Progenitor cell of endocrine pancreas (in vitro differentiated cells): ENCODE measurements around the gene IHH. TPM values are rescaled to one million over a fixed set of nuclear protein-coding genes. Genes with fewer than 3 reads are reported as not detected.
A peak's percentile ranks its signal among the peaks of the same experiment; 100 is the strongest.

Experiments used
- DNase-seq: peaks from one replicate; pipeline ENCODE4 v3.0.0; 2021; ENCODE audit warnings: low spot score; ENCODE audit not compliant: unreplicated experiment
- H3K27ac Mint-ChIP-seq: 2 replicates; pipeline ENCODE4 v1.8.0; 2021; ENCODE audit warnings: mild to moderate bottlenecking, moderate library complexity, mixed read lengths
- H3K27me3 Mint-ChIP-seq: 2 replicates; pipeline ENCODE4 v1.8.0; 2021; ENCODE audit warnings: mixed read lengths
- H3K36me3 Mint-ChIP-seq: 2 replicates; pipeline ENCODE4 v1.8.0; 2022; ENCODE audit warnings: mixed read lengths; ENCODE audit not compliant: insufficient read depth
- H3K4me1 Mint-ChIP-seq: 2 replicates; pipeline ENCODE4 v1.8.0; 2021; ENCODE audit warnings: low read depth, mixed read lengths
- H3K4me3 Mint-ChIP-seq: 2 replicates; pipeline ENCODE4 v1.8.0; 2021; ENCODE audit warnings: low read depth, mild to moderate bottlenecking, moderate library complexity, mixed read lengths
- H3K9me3 Mint-ChIP-seq: 2 replicates; pipeline ENCODE4 v1.8.0; 2021; ENCODE audit warnings: low read depth, mixed read lengths
- CTCF ChIP-seq: fragments of 200-600 bp; sonication (generic); IDR thresholded peaks from one replicate; pipeline ENCODE4 v1.5.0; 2021; ENCODE audit warnings: antibody characterized with exemption, mild to moderate bottlenecking; ENCODE audit not compliant: unreplicated experiment
- total RNA-seq: library from RNA; stranded (reverse); gene quantifications from 2 replicates; pipeline ENCODE4 v1.2.1, GENCODE V29; 2021

The IHH gene
- total RNA-seq, 1 donor from 2014 or later = 17.3 TPM

- TF ChIP-seq CTCF = no peak
- no peak overlapping the region for H3K27ac Mint-ChIP-seq
- no peak for DNase-seq
- no peak overlapping the region for H3K4me3 Mint-ChIP-seq
- no peaks in the 10 kb centered on the region for H3K9me3 Mint-ChIP-seq
- H3K36me3 Mint-ChIP-seq = no peaks in the 10 kb centered on the region
- no peaks in the 10 kb centered on the region for H3K4me1 Mint-ChIP-seq
- H3K27me3 Mint-ChIP-seq = peaks cover 64% of the 10 kb centered on the region
Observed at GRCh38 chr2:219049282-219049681, 11.4 kb downstream of the IHH start.

GRCh38 chr2:219045937-219046550 lies 14.7 kb downstream of the IHH start:
- Mint-ChIP-seq H3K36me3 (no peaks in the 10 kb centered on the region), H3K4me1 (peaks cover 2% of the 10 kb centered on the region), H3K27me3 (peaks cover 81% of the 10 kb centered on the region), H3K4me3 (no peak overlapping the region), H3K27ac (no peak overlapping the region), H3K9me3 (no peaks in the 10 kb centered on the region)
- TF ChIP-seq CTCF = no peak
- peak; percentile 71 for DNase-seq

- no peak for DNase-seq
- Mint-ChIP-seq H3K27ac (no peak overlapping the region), H3K9me3 (no peaks in the 10 kb centered on the region), H3K36me3 (no peaks in the 10 kb centered on the region), H3K4me1 (peaks cover 3% of the 10 kb centered on the region), H3K27me3 (peaks cover 77% of the 10 kb centered on the region), H3K4me3 (no peak overlapping the region)
- no peak for TF ChIP-seq CTCF
Observed at GRCh38 chr2:219042750-219043149, 18.0 kb downstream of the IHH start.

- no peak for DNase-seq
- no peaks in the 10 kb centered on the region for H3K36me3 Mint-ChIP-seq
- H3K4me1 Mint-ChIP-seq = peaks cover 3% of the 10 kb centered on the region
- H3K27ac Mint-ChIP-seq = no peak overlapping the region
- no peak overlapping the region for H3K4me3 Mint-ChIP-seq
- H3K9me3 Mint-ChIP-seq = no peaks in the 10 kb centered on the region
- TF ChIP-seq CTCF = no peak
- H3K27me3 Mint-ChIP-seq = peaks cover 76% of the 10 kb centered on the region
Observed at GRCh38 chr2:219042157-219042556, 18.6 kb downstream of the IHH start.

GRCh38 chr2:219041252-219041651 lies 19.5 kb downstream of the IHH start, which contains the start of gene CFAP65:
CFAP65 (minus strand) TSS chr2:219041516; CDS start chr2:219039048, 2,468 bp downstream.
- Mint-ChIP-seq H3K9me3 (no peaks in the 10 kb centered on the region), H3K27me3 (peaks cover 69% of the 10 kb centered on the region), H3K4me3 (peak within 1 kb of the TSS; percentile 72), H3K4me1 (peaks cover 3% of the 10 kb centered on the region), H3K36me3 (no peaks in the 10 kb centered on the region), H3K27ac (no peak within 1 kb of the TSS)
- no peak for DNase-seq
- TF ChIP-seq CTCF = no peak
